ENCODE results near the gene PPP1R14C.

GRCh38 chr6:150252714-150253444 is 110.0 kb downstream of the PPP1R14C start:
- TF ChIP-seq EZH2phosphoT487 (IDR thresholded peaks at IDR 0.05; ENCODE audit: insufficient read depth, low read depth) (no peak), EZH2 (IDR thresholded peaks at IDR 0.05; ENCODE audit: insufficient read depth, poor library complexity, severe bottlenecking) (no peak)

Measured in GM23248 (cell line).